HCEC 1CT (cell line): ENCODE data around the gene KIF7.
"Not testable (repeated sequence)": the region's sequence is repeated elsewhere in the genome, so short reads cannot be mapped to it uniquely, and the experiment has no call there.

Source experiments
- DNase-seq: peaks from one replicate; pipeline ENCODE4 v3.0.0-alpha.2; 2017

The KIF7 gene

GRCh38 chr15:89615135-89615534 lies 40.1 kb downstream of the KIF7 start:
- DNase-seq, result no peak

GRCh38 chr15:89614164-89614563 lies 41.1 kb downstream of the KIF7 start:
- DNase-seq, result peak; percentile 3

GRCh38 chr15:89613031-89613430 lies 42.2 kb downstream of the KIF7 start:
- DNase-seq, result no peak

GRCh38 chr15:89611317-89611716 lies 44.0 kb downstream of the KIF7 start:
- no peak for DNase-seq

DNA sequence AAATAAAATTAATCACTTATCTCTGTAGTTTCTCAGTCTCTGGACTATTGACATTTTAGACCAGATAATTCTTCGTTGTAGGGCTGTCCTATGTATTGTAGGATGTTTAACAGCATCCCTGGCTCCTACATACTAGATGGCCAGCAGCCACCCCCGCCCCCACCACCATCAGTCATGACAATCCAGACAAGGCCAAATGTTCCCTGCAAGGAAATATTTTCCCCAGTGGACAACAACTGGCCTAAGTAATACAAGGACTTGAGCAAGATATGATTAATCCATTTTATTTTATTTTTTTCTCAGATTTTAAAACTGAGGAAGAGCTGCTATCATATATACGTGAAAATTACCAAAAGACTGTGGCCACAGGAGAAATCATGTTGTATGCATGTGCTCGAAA lies 56.2 kb downstream of the KIF7 start:
- no peak for DNase-seq

DNA sequence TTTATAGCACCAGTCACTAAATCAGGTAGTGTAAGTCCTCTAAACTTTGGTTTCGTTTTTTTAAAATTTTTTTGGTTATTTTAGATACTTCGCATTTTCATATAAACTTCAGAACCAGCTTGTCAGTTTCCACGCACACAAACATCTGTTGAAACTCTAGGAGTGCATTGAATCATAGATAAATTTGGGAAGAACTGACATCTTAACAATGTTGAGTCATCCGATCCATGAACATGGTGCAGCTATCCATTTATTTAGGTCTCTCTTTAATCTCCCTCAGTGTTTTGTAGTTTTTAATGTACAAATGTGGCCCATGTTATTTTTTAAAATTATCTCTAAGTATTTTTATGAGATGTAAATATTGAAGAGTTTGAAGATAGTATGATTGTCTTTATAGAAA lies 62.2 kb downstream of the KIF7 start:
- no peak for DNase-seq

GRCh38 chr15:89591834-89592233 lies 63.4 kb downstream of the KIF7 start:
- no peak for DNase-seq

DNA sequence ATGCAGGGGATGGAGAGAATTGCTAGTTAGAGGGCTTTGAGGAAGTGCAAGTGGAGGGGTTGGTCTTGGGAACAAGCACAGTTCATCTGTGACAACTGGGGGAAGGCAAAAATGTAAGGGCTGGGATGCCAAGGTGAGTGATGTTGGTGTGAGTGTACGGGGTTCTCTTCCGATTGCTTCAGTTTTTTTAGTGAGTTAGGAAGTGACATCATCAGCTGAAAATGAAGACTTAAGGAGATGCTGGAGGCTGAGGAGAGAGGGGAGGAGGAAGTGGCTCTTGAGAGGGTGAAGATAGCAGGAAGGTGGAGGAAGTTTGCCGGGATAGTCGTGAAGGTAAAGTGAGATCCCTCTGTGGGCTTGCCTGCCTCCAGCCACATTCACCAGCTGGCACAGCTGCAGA lies 67.3 kb downstream of the KIF7 start:
- DNase-seq, result peak; percentile 64

DNA sequence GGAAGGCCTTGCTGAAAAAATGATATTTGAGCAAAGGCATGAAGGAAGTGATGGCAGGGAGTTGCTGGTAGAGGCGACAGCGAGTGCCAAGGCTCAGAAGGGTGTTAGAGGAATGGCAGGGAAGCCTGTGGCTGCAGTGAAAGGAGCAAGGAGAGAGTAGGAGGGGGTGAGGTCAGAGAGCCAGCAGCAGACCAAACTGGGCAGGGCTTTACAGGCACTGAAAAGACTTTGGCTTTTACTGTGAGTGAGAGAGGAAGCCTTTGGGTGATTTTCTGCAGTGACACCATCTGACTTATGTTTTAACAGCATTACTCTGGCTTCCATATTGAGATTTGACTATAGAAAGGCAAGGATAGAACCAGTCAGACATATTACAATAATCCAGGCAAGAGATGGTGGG lies 68.6 kb downstream of the KIF7 start:
- DNase-seq, result no peak

GRCh38 chr15:89580747-89581146 lies 74.5 kb downstream of the KIF7 start:
- DNase-seq, result not testable (repeated sequence)

GRCh38 chr15:89578146-89578545 lies 77.1 kb downstream of the KIF7 start:
- no peak for DNase-seq
